Measurements from ENCODE around the gene ANAPC16. TPM values are rescaled to one million over a fixed set of nuclear protein-coding genes. Genes with fewer than 3 reads are reported as not detected.

ANAPC16 gene
- total and polyA plus RNA-seq, 8 donors: 12.7 to 231 (median 103) TPM

- Histone ChIP-seq H3K4me1 (peaks cover 74 to 98% (median 83%) of the 10 kb centered on the region in 4 donors), H3K27ac (peak overlapping the region; percentile 90 to 97 (median 94)), H3K4me3 (no peak overlapping the region), H3K9me3 (no peaks in the 10 kb centered on the region), H3K36me3 (no peaks in the 10 kb centered on the region), H3K27me3 (no peaks in the 10 kb centered on the region)
- TF ChIP-seq CTCF (IDR thresholded peaks at IDR 0.05) (no peak), POLR2AphosphoS5 (IDR thresholded peaks at IDR 0.05) (no peak), POLR2A (IDR thresholded peaks at IDR 0.05) (no peak), EP300 (IDR thresholded peaks at IDR 0.05) (no peak)
- intact Hi-C loops (cut with DNase I; ENCODE audit: low total_unique reads): no loop called here
- 89 to 94% (median 93%) methylated on average over 6 of the region's 6 CpGs for WGBS, 5 donors
- DNase-seq: no peak
Measured at GRCh38 chr10:72255977-72256729, 40.3 kb downstream of the ANAPC16 start.

GRCh38 chr10:72257051-72257892 is 41.5 kb downstream of the ANAPC16 start:
- WGBS, 5 donors: 66 to 76% (median 75%) methylated on average over 8 of the region's 8 CpGs
- no peaks in the 10 kb centered on the region for H3K36me3 ChIP-seq
- DNase-seq: peak in 1 of 2 donors; percentile 57
- TF ChIP-seq POLR2AphosphoS5 (IDR thresholded peaks at IDR 0.05): peak in 1 of 3 donors; percentile 19
- TF ChIP-seq CTCF (IDR thresholded peaks at IDR 0.05): no peak
- TF ChIP-seq POLR2A (IDR thresholded peaks at IDR 0.05): no peak
- no peak for TF ChIP-seq EP300 (IDR thresholded peaks at IDR 0.05)
- peak overlapping the region; percentile 14 to 97 (median 92) for H3K27ac ChIP-seq
- peaks cover 79 to 98% (median 86%) of the 10 kb centered on the region in 4 donors for H3K4me1 ChIP-seq
- no peaks in the 10 kb centered on the region for H3K9me3 ChIP-seq
- no peaks in the 10 kb centered on the region for H3K27me3 ChIP-seq
- H3K4me3 ChIP-seq: no peak overlapping the region
- intact Hi-C loops (cut with DNase I; ENCODE audit: low total_unique reads): no loop called here

- DNase-seq: no peak
- H3K36me3 ChIP-seq: no peaks in the 10 kb centered on the region
- H3K9me3 ChIP-seq: no peaks in the 10 kb centered on the region
- no peak overlapping the region for H3K4me3 ChIP-seq
- H3K4me1 ChIP-seq: peaks cover 74 to 92% (median 83%) of the 10 kb centered on the region in 4 donors
- WGBS, 5 donors: 96 to 99% (median 97%) methylated on average over 4 of the region's 4 CpGs
- H3K27ac ChIP-seq: peak overlapping the region in 4 of 5 donors; percentile 92 to 96 (median 94)
- no peak for TF ChIP-seq EP300 (IDR thresholded peaks at IDR 0.05)
- no peak for TF ChIP-seq POLR2A (IDR thresholded peaks at IDR 0.05)
- no peak for TF ChIP-seq POLR2AphosphoS5 (IDR thresholded peaks at IDR 0.05)
- TF ChIP-seq CTCF (IDR thresholded peaks at IDR 0.05): no peak
- H3K27me3 ChIP-seq: no peaks in the 10 kb centered on the region
- intact Hi-C loops (cut with DNase I; ENCODE audit: low total_unique reads): no loop called here
Measured at GRCh38 chr10:72258617-72259016, 42.8 kb downstream of the ANAPC16 start.

GRCh38 chr10:72259491-72260238 is 43.9 kb downstream of the ANAPC16 start:
- 41 to 51% (median 48%) methylated on average over 5 of the region's 5 CpGs for WGBS, 5 donors
- peak in 1 of 2 donors; percentile 73 for DNase-seq

More at GRCh38 chr10:72259491-72260238, 43.9 kb downstream of the ANAPC16 start:
- Histone ChIP-seq H3K36me3 (no peaks in the 10 kb centered on the region), H3K27me3 (no peaks in the 10 kb centered on the region), H3K4me1 (peaks cover 71 to 90% (median 81%) of the 10 kb centered on the region in 4 donors), H3K9me3 (no peaks in the 10 kb centered on the region), H3K4me3 (no peak overlapping the region), H3K27ac (peak overlapping the region; percentile 89 to 96 (median 94))
- intact Hi-C loops (cut with DNase I; ENCODE audit: low total_unique reads): no loop called here
- TF ChIP-seq POLR2AphosphoS5 (IDR thresholded peaks at IDR 0.05): no peak
- TF ChIP-seq POLR2A (IDR thresholded peaks at IDR 0.05): no peak
